Measurements from ENCODE around the gene ZFP62. TPM values are rescaled to one million over a fixed set of nuclear protein-coding genes. Genes with fewer than 3 reads are reported as not detected.
"Not testable (repeated sequence)": the region's sequence is repeated elsewhere in the genome, so short reads cannot be mapped to it uniquely, and the experiment has no call there.

The ZFP62 gene
- total RNA-seq, 1 donor from 2014 or later, result 15.9 TPM

GRCh38 chr5:180908400-180908799 lies 47.3 kb upstream of the ZFP62 start:
- H3K9me3 ChIP-seq (replicated peaks), result peaks cover 4% of the 10 kb centered on the region
- no peaks in the 10 kb centered on the region for H3K36me3 ChIP-seq
- intact Hi-C loops (cut with micrococcal nuclease), result no loop called here
- H3K27ac ChIP-seq (replicated peaks), result no peak overlapping the region
- peaks cover 6% of the 10 kb centered on the region for H3K4me1 ChIP-seq
- no peak for TF ChIP-seq CTCF (IDR thresholded peaks at IDR 0.05; ENCODE audit: borderline replicate concordance)
- H3K27me3 ChIP-seq (ENCODE audit: low read depth), result peaks cover 29% of the 10 kb centered on the region
- DNase-seq, result no peak
- H3K4me3 ChIP-seq, result no peak overlapping the region

GRCh38 chr5:180901319-180902009 lies 40.4 kb upstream of the ZFP62 start:
- Histone ChIP-seq H3K27ac (replicated peaks) (no peak overlapping the region), H3K9me3 (replicated peaks) (peaks cover 4% of the 10 kb centered on the region), H3K4me1 (no peaks in the 10 kb centered on the region), H3K36me3 (no peaks in the 10 kb centered on the region), H3K4me3 (no peak overlapping the region), H3K27me3 (ENCODE audit: low read depth) (no peaks in the 10 kb centered on the region)
- no peak for DNase-seq
- TF ChIP-seq CTCF (IDR thresholded peaks at IDR 0.05; ENCODE audit: borderline replicate concordance), result no peak
- intact Hi-C loops (cut with micrococcal nuclease), result no loop called here

- no peak for TF ChIP-seq CTCF (IDR thresholded peaks at IDR 0.05; ENCODE audit: borderline replicate concordance)
- Histone ChIP-seq H3K27me3 (ENCODE audit: low read depth) (no peaks in the 10 kb centered on the region), H3K9me3 (replicated peaks) (peaks cover 9% of the 10 kb centered on the region), H3K4me1 (no peaks in the 10 kb centered on the region), H3K4me3 (no peak overlapping the region), H3K27ac (replicated peaks) (peak overlapping the region; percentile 72), H3K36me3 (no peaks in the 10 kb centered on the region)
- intact Hi-C loops (cut with micrococcal nuclease), result no loop called here
- DNase-seq, result no peak
Measured at GRCh38 chr5:180900178-180900577, 39.1 kb upstream of the ZFP62 start.

GRCh38 chr5:180898621-180899246 lies 37.7 kb upstream of the ZFP62 start, which contains the start of gene BTNL8:
Gene BTNL8 (plus strand): TSS chr5:180899159. CDS start chr5:180899311, 152 bp downstream.
- Histone ChIP-seq H3K9me3 (replicated peaks) (peaks cover 24% of the 10 kb centered on the region), H3K4me3 (no peak within 1 kb of the TSS), H3K27ac (replicated peaks) (peak within 1 kb of the TSS; percentile 72), H3K27me3 (ENCODE audit: low read depth) (no peaks in the 10 kb centered on the region), H3K36me3 (no peaks in the 10 kb centered on the region), H3K4me1 (no peaks in the 10 kb centered on the region)
- intact Hi-C loops (cut with micrococcal nuclease), result no loop called here
- DNase-seq, result no peak
- TF ChIP-seq CTCF (IDR thresholded peaks at IDR 0.05; ENCODE audit: borderline replicate concordance), result no peak

GRCh38 chr5:180895330-180895729 lies 34.3 kb upstream of the ZFP62 start:
- intact Hi-C loops (cut with micrococcal nuclease); DNase-seq; H3K4me1 ChIP-seq; H3K4me3 ChIP-seq; H3K27ac ChIP-seq (replicated peaks); H3K27me3 ChIP-seq (ENCODE audit: low read depth); H3K36me3 ChIP-seq: not testable (repeated sequence)
- peaks cover 37% of the 10 kb centered on the region for H3K9me3 ChIP-seq (replicated peaks)

GRCh38 chr5:180889381-180889780 lies 28.3 kb upstream of the ZFP62 start:
- no peak for TF ChIP-seq CTCF (IDR thresholded peaks at IDR 0.05; ENCODE audit: borderline replicate concordance)
- Histone ChIP-seq H3K36me3 (no peaks in the 10 kb centered on the region), H3K27me3 (ENCODE audit: low read depth) (peaks cover 51% of the 10 kb centered on the region), H3K27ac (replicated peaks) (no peak overlapping the region), H3K9me3 (replicated peaks) (peaks cover 19% of the 10 kb centered on the region), H3K4me3 (no peak overlapping the region), H3K4me1 (no peaks in the 10 kb centered on the region)
- intact Hi-C loops (cut with micrococcal nuclease), result no loop called here
- no peak for DNase-seq

- peaks cover 48% of the 10 kb centered on the region for H3K27me3 ChIP-seq (ENCODE audit: low read depth)
- H3K4me3 ChIP-seq; intact Hi-C loops (cut with micrococcal nuclease); DNase-seq; H3K27ac ChIP-seq (replicated peaks); H3K4me1 ChIP-seq; H3K9me3 ChIP-seq (replicated peaks); H3K36me3 ChIP-seq: not testable (repeated sequence)
Measured at GRCh38 chr5:180885845-180886529, 24.9 kb upstream of the ZFP62 start.

Data from left ventricle myocardium inferior (tissue), 1 donor.